Esophagus muscularis mucosa (tissue), 3 donors: ENCODE data around the gene ANXA6.

Experiments
- CTCF ChIP-seq, 3 experiments: fragments of 200-600 bp in 2 of 3; fragments of 450-650 bp in 1 of 3; sonication (generic) in 2 of 3; IDR thresholded peaks; one replicate each; pipeline ENCODE4 v1.5.1; 2017 to 2019; ENCODE audit warnings: antibody characterized with exemption in 3 of 3, mild to moderate bottlenecking in 2 of 3, moderate library complexity in 1 of 3
- POLR2A ChIP-seq: fragments of 450-650 bp; IDR thresholded peaks from one replicate; pipeline ENCODE4 v1.6.1; 2017; ENCODE audit warnings: antibody characterized with exemption, moderate library complexity, mild to moderate bottlenecking, low read depth

GRCh38 chr5:151068433-151069197 lies 89.0 kb downstream of the ANXA6 start:
- TF ChIP-seq POLR2A, result no peak
- no peak for TF ChIP-seq CTCF (IDR thresholded peaks at IDR 0.05)
